MG63 (cell line): ENCODE results near the gene TENM4. TPM values are rescaled to one million over a fixed set of nuclear protein-coding genes. Genes with fewer than 3 reads are reported as not detected.

Experiments used
- DNase-seq: peaks from one replicate; pipeline ENCODE4 v3.0.0-alpha.2; 2020
- H3K27me3 ChIP-seq: fragments of 250-450 bp; sonication (Bioruptor Pico); 2 replicates; pipeline ENCODE4 v1.5.1; 2020; ENCODE audit warnings: mild to moderate bottlenecking, moderate library complexity
- H3K36me3 ChIP-seq: fragments of 250-450 bp; sonication (Bioruptor Pico); 2 replicates; pipeline ENCODE4 v1.5.1; 2020; ENCODE audit warnings: mild to moderate bottlenecking, moderate library complexity
- H3K4me3 ChIP-seq: fragments of 250-450 bp; sonication (Bioruptor Pico); 2 replicates; pipeline ENCODE4 v1.5.1; 2020; ENCODE audit warnings: mild to moderate bottlenecking, moderate library complexity
- H3K9me3 ChIP-seq: fragments of 250-450 bp; sonication (Bioruptor Pico); 2 replicates; pipeline ENCODE4 v1.5.1; 2020; ENCODE audit warnings: mild to moderate bottlenecking, moderate library complexity
- total RNA-seq: library from RNA; depleted of rRNA; stranded (reverse); fragments of >200 nt; shearing (Covaris generic); gene quantifications from 2 replicates; pipeline ENCODE4 v1.2.3, GENCODE V29; 2014; ENCODE audit warnings: low replicate concordance

Gene TENM4
- total RNA-seq, 1 experiment from 2014 or later: not detected

DNA sequence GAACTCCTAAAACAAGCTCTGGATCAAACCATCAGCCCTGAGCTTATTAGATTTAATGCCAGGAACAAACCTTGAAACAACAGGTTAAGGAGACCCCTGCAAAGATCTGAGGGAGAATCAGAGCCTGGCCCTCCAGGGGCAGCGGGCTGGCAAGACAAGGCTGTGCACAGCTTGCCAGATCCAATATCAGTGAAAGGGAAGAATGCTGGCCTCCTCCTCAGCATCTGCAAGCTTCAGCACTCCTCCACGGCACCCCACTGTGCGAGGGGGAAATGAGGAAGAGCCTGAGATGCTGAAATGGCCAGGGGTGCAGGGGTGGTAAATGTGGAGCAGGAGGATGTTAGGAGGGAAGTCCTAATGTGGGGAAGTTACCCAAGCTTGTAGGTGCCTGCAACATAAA is 167.0 kb downstream of the TENM4 start:
- Histone ChIP-seq H3K9me3 (no peaks in the 10 kb centered on the region), H3K36me3 (no peaks in the 10 kb centered on the region), H3K27me3 (no peaks in the 10 kb centered on the region), H3K4me3 (no peak overlapping the region)
- no peak for DNase-seq

DNA sequence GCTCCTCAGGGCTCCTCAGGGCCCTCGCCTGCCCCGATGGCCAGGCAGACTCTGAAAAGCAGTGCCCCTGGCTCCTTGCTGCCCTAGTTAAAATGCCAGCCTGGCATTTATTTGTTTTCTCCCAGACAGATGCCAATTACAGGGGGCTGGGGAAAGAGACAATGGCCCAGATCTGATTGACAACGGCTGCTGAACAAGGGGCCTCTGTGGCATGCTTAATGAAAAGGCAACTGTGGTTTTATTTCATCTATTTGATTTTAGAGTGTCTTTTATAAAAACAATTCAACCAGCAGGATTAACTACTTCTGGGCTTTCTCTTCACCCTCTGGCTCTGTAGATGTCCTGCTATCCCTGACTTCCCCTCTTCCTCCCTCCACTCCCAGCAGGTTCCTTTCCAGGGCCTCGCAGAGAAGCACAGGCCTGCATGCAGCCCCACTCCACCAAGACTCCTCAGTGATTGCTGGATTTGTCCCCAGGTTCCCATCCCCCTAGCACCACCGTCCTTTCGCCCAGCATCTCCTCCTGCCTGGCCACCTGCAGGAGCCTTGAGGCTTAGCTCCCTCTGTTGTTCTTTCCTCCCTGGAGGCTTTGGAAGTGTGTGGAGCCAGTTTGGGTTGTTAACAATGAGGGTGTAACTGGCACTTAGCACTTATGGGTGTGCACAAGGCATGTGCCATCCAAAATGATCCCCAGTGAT is 171.1 kb downstream of the TENM4 start:
- Histone ChIP-seq H3K9me3 (no peaks in the 10 kb centered on the region), H3K36me3 (no peaks in the 10 kb centered on the region), H3K4me3 (no peak overlapping the region), H3K27me3 (no peaks in the 10 kb centered on the region)
- no peak for DNase-seq

DNA sequence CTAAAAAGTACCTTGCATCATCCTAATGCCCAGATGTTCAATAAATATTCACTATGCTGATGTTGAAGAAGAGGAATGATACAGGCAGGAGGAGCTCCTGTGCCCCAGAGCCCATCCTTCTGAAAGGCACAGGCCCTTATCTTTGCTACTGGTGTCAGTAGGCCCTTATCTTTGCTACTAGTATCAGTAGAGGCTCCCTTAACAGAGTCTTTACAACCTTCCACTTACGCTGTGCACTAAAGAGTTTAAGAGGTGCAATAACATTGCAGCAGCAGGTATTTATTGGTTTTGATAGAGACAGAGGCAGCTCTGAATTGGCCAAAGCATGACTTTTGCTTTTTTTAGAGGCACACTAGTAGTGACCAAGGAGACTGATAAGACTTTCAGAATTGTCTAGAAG is 174.4 kb downstream of the TENM4 start:
- no peak for DNase-seq
- Histone ChIP-seq H3K27me3 (no peaks in the 10 kb centered on the region), H3K4me3 (no peak overlapping the region), H3K36me3 (no peaks in the 10 kb centered on the region), H3K9me3 (no peaks in the 10 kb centered on the region)

DNA sequence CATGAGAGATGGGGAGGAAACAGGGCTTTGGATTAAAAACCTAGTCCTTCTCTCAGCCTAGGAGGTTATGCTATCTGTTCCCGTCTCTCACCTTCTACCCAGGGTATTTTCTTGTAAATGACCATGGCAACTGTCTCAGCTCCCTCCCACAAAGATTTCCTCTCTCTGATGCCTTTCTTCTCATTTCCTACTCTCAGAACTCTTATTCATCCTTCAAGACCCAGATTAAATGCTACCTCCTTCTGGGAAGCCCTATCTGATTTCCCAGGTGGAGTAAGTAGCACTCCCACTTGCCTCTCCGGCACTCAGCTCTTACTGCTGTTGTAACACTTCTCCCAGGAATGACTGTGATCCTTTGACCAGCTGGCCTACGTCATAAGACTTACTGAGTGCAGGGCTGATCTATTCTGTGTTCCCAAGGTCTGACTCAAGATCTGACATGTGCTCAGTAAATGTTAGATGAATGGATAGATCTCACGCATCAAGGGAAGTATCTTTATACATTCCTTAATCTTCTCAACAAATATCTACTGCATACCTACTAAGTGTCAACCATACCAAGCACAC is 175.0 kb downstream of the TENM4 start:
- H3K4me3 ChIP-seq: no peak overlapping the region
- no peak for DNase-seq

DNA sequence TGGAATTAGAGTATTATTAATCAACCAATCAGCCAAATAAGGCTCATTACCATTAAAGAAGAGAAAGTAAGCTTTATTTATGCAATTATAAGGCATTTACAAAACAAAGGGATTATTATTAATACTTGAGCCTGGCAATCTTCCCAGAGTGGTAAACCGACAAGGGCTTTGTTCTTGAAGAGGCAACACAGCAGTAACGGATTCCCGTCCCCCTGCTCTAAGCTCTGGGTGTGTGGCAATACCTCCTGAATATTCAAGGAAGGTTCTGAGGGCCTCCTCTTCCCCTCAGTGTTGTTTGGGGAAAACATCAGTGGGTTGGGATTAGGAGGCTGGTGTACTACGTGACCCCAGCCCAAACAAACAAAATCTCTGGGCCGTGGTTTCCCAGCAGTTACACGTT is 176.5 kb downstream of the TENM4 start:
- Histone ChIP-seq H3K36me3 (no peaks in the 10 kb centered on the region), H3K4me3 (no peak overlapping the region), H3K27me3 (no peaks in the 10 kb centered on the region), H3K9me3 (no peaks in the 10 kb centered on the region)
- no peak for DNase-seq

More for the DNA sequence above, 175.0 kb downstream of the TENM4 start:
- no peaks in the 10 kb centered on the region for H3K27me3 ChIP-seq
- no peaks in the 10 kb centered on the region for H3K36me3 ChIP-seq
- H3K9me3 ChIP-seq: no peaks in the 10 kb centered on the region

DNA sequence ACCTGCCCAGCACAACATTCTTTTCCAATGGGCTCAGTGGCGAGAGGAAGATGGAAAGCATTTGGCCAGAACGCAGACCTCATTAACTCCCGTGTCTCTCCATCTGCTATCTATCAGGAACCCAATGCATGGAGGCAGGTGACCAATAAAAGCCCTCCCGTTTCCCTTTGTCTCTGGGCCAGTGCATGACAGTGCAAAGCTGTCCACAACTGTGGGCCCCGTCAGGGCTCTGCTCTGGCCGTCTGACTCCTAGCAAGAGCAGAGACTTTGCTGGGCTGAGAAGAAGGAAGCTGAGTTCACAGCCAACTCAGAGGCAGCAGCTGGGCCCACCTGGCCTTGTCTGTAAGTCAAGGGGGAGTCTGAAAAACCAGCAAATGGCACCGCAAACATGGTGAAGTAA is 177.8 kb downstream of the TENM4 start:
- Histone ChIP-seq H3K9me3 (no peaks in the 10 kb centered on the region), H3K4me3 (no peak overlapping the region), H3K36me3 (no peaks in the 10 kb centered on the region), H3K27me3 (no peaks in the 10 kb centered on the region)
- DNase-seq: no peak

DNA sequence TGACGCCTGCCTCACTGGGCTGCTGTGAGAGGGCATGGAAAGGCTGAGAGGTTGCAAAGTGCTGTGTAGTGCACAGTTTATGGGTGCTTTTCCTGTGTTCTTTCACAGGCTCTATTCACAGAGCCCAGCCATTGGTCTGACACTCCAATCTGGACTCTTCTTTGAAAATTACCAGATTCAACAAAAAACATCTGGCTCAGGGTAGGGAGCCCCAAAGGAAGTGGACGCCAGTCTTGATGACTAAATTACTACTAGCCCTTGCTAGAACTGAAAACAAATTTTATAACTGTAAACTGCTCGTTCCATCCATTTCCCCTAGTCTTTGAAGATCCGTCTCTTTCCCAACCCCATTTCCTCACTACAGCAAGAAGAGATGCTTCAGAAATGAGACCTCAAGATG is 178.6 kb downstream of the TENM4 start:
- no peak for DNase-seq
- H3K36me3 ChIP-seq: no peaks in the 10 kb centered on the region
- no peak overlapping the region for H3K4me3 ChIP-seq
- H3K9me3 ChIP-seq: no peaks in the 10 kb centered on the region
- no peaks in the 10 kb centered on the region for H3K27me3 ChIP-seq

DNA sequence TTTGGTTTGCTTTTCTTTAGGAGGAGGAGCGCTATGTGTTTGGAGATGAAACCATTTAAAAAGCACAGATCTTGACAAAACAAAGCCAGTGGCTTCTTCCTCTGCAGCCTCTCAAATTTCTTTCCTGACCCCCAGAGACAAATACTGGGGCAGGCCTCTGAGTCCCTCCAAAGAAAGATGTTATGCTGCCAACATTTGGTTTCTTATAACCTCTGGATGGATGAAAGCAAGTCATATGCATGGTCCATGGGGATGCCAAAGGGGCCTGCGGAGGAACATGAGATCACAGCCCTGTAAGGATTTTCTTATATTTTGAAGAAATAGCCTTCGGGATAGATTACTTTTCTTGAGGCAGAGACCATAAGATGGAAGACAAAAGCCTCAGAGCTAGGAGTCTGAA is 179.1 kb downstream of the TENM4 start:
- Histone ChIP-seq H3K27me3 (no peaks in the 10 kb centered on the region), H3K4me3 (no peak overlapping the region), H3K36me3 (no peaks in the 10 kb centered on the region), H3K9me3 (no peaks in the 10 kb centered on the region)
- no peak for DNase-seq

DNA sequence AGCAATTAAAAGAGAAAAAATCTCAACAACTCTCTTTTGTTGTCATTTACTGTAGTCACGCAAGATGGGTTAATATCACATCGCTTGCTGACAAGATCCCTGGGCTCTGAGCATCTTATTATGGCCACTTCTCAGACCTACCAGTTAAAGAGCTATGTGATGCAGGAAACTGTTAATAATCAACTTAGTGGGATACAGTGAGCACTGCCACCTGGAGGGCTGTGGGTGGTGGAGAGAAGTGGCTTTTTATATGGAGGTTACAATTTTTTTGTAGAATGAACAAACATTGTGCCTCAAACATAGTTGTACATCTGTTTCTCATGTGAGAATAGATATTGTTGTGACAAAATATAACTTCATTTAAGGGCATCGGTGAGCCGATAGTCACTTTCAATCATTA is 181.0 kb downstream of the TENM4 start:
- Histone ChIP-seq H3K9me3 (no peaks in the 10 kb centered on the region), H3K36me3 (no peaks in the 10 kb centered on the region), H3K4me3 (no peak overlapping the region), H3K27me3 (no peaks in the 10 kb centered on the region)
- DNase-seq: no peak

DNA sequence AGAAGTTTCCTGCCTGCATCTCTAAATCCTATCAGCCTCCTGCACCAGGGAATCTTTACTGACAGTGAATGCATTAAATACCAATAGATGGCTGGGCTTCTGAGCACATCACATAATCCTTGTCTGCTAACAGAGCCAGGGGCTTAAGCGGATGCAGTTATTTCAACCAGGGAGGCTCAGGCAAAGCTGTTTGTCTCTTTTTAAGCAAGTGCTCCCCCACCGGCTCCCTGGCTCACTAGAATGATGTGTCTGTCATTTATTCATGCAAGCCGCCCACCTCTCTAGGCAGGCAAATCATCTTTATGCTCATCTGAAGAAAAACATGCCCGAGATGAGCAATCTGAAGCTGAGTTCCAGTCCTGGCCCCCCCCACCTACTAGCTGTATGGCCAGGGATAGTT is 182.3 kb downstream of the TENM4 start:
- Histone ChIP-seq H3K36me3 (no peaks in the 10 kb centered on the region), H3K27me3 (no peaks in the 10 kb centered on the region), H3K4me3 (no peak overlapping the region), H3K9me3 (no peaks in the 10 kb centered on the region)
- no peak for DNase-seq

DNA sequence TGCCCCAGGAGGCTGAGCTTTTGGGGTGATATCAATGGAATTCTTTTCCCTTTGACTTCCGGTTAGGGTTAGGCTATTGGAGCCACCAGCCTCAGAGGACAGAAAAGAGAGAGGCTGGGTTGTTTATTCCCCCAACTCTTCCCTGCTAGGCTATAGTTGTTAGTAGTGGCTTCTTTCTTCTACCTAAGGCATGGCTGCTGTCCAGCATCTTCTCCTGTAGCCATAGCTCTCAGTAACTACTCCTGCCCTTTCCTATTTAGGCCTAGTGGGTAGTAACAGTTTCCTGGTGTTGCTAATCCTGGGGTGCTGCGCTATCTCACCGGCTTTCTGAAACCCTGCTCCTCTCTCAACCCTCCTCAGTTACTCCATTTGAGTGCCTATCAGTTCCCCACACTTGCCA is 184.9 kb downstream of the TENM4 start:
- no peak for DNase-seq
- no peaks in the 10 kb centered on the region for H3K9me3 ChIP-seq
- no peaks in the 10 kb centered on the region for H3K27me3 ChIP-seq
- H3K36me3 ChIP-seq: no peaks in the 10 kb centered on the region
- no peak overlapping the region for H3K4me3 ChIP-seq

DNA sequence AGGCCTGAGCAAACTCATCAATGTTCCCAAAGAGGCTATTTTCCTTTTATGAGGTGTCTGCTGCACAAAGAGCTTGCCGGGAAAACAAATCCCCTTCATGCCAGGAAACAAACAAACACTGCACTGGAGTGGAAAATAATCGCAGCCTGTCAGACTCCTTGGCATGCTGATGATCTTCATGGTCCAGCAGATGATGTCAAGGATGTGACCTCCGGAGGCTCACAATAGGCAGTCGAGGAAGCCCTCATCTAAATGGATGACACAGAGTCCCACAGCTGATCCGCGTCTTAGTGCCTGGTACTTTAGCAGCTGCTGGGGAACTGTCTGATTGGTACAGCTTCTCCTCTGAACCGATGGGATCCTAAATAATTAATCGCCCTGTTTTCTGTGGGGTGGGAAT is 187.6 kb downstream of the TENM4 start:
- DNase-seq: peak; percentile 21
- Histone ChIP-seq H3K4me3 (no peak overlapping the region), H3K9me3 (no peaks in the 10 kb centered on the region), H3K36me3 (no peaks in the 10 kb centered on the region), H3K27me3 (no peaks in the 10 kb centered on the region)

DNA sequence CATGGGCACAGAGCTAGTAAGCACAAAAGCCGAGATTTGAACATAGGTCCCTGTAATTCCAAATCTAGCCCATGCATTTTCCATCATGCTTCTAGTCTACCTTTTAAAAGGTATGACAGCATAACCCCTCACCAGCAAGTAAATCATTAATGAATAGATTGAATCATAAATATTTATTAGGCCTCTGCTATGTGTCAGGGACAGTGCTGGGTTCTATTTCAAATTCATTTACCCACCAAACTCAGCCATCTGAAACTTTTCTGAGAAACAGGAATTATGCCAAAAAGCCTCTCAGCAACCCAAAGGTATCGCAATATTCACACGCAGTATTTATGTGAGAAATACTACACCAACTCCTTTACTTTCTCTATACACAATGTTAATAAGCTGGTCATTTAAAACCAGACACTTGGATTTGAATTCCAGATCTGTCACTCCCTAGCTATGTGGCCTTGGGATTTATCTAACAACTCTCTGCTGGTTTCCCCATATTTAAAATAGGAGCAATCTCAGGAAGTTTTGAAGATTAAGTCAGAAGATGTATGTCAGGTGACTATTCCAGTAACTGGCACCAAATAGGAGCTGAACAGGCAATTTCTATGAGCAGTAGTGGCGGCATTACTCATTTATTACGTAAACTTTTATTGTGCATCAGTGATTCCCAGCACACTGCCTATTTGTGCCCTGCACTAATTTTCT is 191.4 kb downstream of the TENM4 start:
- DNase-seq: no peak

DNA sequence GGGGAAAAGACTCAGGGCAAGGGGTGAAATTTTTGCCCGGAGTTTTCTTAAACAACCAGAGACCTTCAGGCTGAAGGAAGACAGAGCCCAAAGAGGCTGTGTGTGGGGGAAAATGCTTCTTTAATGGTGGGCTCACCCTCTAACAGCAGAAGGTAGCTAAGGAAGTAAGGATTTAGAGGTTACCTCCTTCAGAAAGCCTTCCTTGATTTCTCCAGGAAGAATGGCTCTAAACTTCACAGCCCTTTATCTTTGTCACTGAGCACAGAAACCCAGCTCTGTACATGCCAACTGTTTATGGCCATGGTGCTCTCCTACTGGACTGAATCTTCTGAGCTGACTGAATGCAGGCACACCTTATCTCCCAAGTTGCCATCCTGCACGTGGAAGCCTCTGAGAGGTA is 196.0 kb downstream of the TENM4 start:
- Histone ChIP-seq H3K4me3 (no peak overlapping the region), H3K27me3 (no peaks in the 10 kb centered on the region), H3K9me3 (no peaks in the 10 kb centered on the region), H3K36me3 (no peaks in the 10 kb centered on the region)
- no peak for DNase-seq

More for the DNA sequence above, 191.4 kb downstream of the TENM4 start:
- Histone ChIP-seq H3K9me3 (no peaks in the 10 kb centered on the region), H3K36me3 (no peaks in the 10 kb centered on the region), H3K4me3 (no peak overlapping the region), H3K27me3 (no peaks in the 10 kb centered on the region)

DNA sequence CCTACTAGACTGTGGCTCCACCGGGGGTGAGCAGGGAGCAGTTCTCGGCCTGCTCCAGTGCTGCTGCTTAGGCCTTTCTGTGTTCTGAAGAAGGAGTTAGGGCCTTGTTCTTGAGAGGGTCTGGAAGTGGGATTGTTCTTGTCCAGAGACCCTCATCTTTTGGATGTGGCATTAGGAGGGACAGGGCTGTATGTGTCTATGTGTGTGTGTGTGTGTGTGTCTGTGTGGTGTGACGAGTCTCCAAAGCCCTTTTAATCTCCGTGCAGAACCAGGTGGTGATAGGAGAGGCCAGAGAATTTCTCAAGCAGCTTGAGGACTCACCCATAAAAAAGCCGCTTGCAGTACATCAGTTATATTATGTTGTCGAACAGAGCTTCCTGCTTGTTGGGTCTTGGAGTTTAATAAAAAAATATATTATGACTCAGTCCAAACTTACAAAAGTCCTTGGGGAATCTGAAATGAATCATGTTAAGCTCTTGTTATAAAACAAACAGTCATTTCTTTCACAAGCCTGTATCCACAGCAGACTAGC is 196.5 kb downstream of the TENM4 start:
- H3K36me3 ChIP-seq: no peaks in the 10 kb centered on the region
- DNase-seq: peak; percentile 22
- H3K27me3 ChIP-seq: no peaks in the 10 kb centered on the region
- H3K4me3 ChIP-seq: no peak overlapping the region
- no peaks in the 10 kb centered on the region for H3K9me3 ChIP-seq

DNA sequence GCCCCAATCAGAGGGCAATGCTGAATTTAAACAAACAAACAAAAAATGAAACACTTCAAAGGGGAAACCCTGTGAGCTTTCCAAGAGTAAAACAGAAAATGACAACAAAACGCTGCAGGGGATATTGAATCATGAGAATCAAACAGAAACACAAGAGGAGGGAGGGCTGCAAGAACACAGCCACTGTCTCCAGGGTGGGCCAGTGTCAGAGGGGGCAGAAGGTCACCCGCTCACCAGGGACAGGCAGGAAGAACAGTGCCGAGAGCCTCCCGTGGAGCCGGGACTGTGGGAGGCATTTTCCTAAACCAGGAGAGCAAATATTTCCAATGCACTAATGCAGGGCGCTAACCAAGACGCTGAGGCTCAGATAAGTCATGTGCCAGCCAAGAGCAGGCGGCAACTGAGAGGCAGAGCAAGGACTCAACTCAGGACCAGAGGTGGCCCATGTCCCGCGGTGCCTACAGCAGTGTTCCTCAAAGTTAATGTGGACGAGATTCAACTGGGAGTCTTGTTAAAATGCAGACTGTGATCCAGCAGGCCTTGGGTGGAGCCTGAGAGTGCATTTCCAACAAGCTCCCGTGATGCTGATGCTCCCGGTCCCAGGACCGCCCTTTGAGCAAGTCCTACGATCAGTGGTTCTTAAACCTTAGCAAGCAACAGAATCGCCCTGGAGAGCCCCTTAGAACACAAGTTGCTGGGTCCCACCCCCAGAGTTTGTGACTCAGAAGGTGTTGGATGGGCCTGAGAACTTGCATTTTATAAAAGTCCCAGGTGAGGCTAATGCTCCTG is 197.2 kb downstream of the TENM4 start:
- Histone ChIP-seq H3K36me3 (no peaks in the 10 kb centered on the region), H3K4me3 (no peak overlapping the region), H3K9me3 (no peaks in the 10 kb centered on the region), H3K27me3 (no peaks in the 10 kb centered on the region)
- DNase-seq: no peak

DNA sequence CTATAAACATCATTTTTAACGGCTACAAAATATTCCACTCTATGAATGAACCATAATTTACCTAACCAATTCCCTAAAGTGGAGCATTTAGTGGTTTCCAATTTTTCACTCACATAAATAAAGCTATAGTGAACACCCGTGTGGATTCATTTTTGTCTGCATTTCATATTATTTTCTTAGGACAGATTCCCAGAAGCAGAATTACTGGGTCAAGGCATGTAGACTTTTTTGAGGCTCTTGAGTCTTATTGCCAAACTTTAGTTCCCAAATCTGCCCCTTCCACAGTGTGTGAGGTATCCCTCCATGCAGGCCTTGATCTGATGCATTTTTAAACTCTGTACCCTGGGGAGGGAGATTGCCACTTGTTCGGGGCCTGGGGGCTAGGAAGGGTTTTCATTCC is 198.2 kb downstream of the TENM4 start:
- DNase-seq: no peak
- H3K27me3 ChIP-seq: no peaks in the 10 kb centered on the region

More for the DNA sequence above, 198.2 kb downstream of the TENM4 start:
- Histone ChIP-seq H3K4me3 (no peak overlapping the region), H3K36me3 (no peaks in the 10 kb centered on the region), H3K9me3 (no peaks in the 10 kb centered on the region)
